H1 (cell line): ENCODE measurements around the gene ARRDC1. TPM values are rescaled to one million over a fixed set of nuclear protein-coding genes. Genes with fewer than 3 reads are reported as not detected.
"Not testable (repeated sequence)": the region's sequence is repeated elsewhere in the genome, so short reads cannot be mapped to it uniquely, and the experiment has no call there.

Experiments used
- CTCF ChIA-PET: fragments of 300-600 bp; sonication (Branson Sonifier 250); formaldehyde crosslinking; loops from one replicate; lab custom pipeline; 2021; ENCODE audit not compliant: partially characterized antibody; lab: Charles Lee
- POLR2A ChIA-PET: fragments of 300-600 bp; sonication (Branson Sonifier 250); formaldehyde crosslinking; loops from one replicate; lab custom pipeline; 2021; ENCODE audit warnings: inconsistent platforms; ENCODE audit not compliant: partially characterized antibody; lab: Charles Lee
- DNase-seq, 2 experiments: peaks; one replicate each; pipeline versions ENCODE4 v3.0.0 to v3.0.0-alpha.2; 2010 to 2022; ENCODE audit warnings: low spot score in 2 of 2, low read depth in 1 of 2, mixed read lengths in 1 of 2
- FAIRE-seq: peaks from 2 replicates; lab custom pipeline; 2011; peaks lifted over from hg19 to GRCh38; lab: Jason Lieb, UNC
- H2AFZ ChIP-seq: 2 replicates; pipeline ENCODE4 v1.8.1; 2012; ENCODE audit warnings: low read length, inconsistent platforms
- H2AK5ac ChIP-seq: 2 replicates; pipeline ENCODE4 v1.6.1; 2013; ENCODE audit warnings: low read depth, low read length
- H2BK120ac ChIP-seq: replicated peaks from 2 replicates; pipeline ENCODE3; 2013; ENCODE audit warnings: low read depth, low read length, inconsistent platforms
- H2BK12ac ChIP-seq: 2 replicates; pipeline ENCODE4 v1.6.1; 2013; ENCODE audit warnings: low read depth, low read length
- H2BK15ac ChIP-seq: 2 replicates; pipeline ENCODE4 v1.6.1; 2013; ENCODE audit warnings: low read length
- H2BK20ac ChIP-seq: 2 replicates; pipeline ENCODE4 v1.6.1; 2013; ENCODE audit warnings: low read length
- H2BK5ac ChIP-seq: 2 replicates; pipeline ENCODE4 v1.6.1; 2013; ENCODE audit warnings: low read depth, low read length
- H3K14ac ChIP-seq: 2 replicates; pipeline ENCODE4 v1.6.1; 2013; ENCODE audit warnings: inconsistent platforms; ENCODE audit not compliant: insufficient read length
- H3K18ac ChIP-seq: 2 replicates; pipeline ENCODE4 v1.6.1; 2013; ENCODE audit warnings: low read length; ENCODE audit errors: extremely low read depth
- H3K23ac ChIP-seq: 2 replicates; pipeline ENCODE4 v1.6.1; 2013; ENCODE audit warnings: inconsistent platforms; ENCODE audit not compliant: insufficient read length
- H3K23me2 ChIP-seq: 2 replicates; pipeline ENCODE4 v1.6.1; 2013; ENCODE audit warnings: low read depth, low read length
- H3K27ac ChIP-seq: 2 replicates; pipeline ENCODE4 v1.6.1; 2011; ENCODE audit warnings: low read depth, low read length, inconsistent platforms
- H3K27me3 ChIP-seq, 4 experiments: replicated peaks in 1 of 4; 1 replicate in 1 of 4; 2 replicates in 3 of 4; pipeline versions ENCODE4 v1.6.1 to v1.8.1; 2011 to 2013; ENCODE audit warnings: low read length in 3 of 4, mild to moderate bottlenecking in 3 of 4, inconsistent platforms in 2 of 4, mixed read lengths in 2 of 4, moderate library complexity in 1 of 4; ENCODE audit not compliant: control insufficient read depth in 3 of 4, insufficient read depth in 3 of 4; ENCODE audit errors: extremely low read depth in 1 of 4
- H3K36me3 ChIP-seq, 4 experiments: 2 replicates each; pipeline versions ENCODE4 v1.6.1 to v1.8.1; 2011 to 2013; ENCODE audit warnings: mild to moderate bottlenecking in 4 of 4, low read length in 3 of 4, moderate library complexity in 2 of 4, control low read depth in 1 of 4, inconsistent platforms in 1 of 4; ENCODE audit not compliant: insufficient read depth in 4 of 4, control insufficient read depth in 2 of 4
- H3K4ac ChIP-seq: replicated peaks from 2 replicates; pipeline ENCODE3; 2013; ENCODE audit warnings: low read length, low read depth, mixed read lengths, inconsistent platforms; ENCODE audit not compliant: insufficient read length
- H3K4me1 ChIP-seq, 4 experiments: replicated peaks in 1 of 4; 1 replicate in 1 of 4; 2 replicates in 3 of 4; pipeline versions ENCODE4 v1.6.1 to v1.8.1; 2011 to 2013; ENCODE audit warnings: low read length in 3 of 4, inconsistent platforms in 2 of 4, mixed read lengths in 1 of 4; ENCODE audit not compliant: insufficient read depth in 4 of 4, control insufficient read depth in 3 of 4
- H3K4me2 ChIP-seq, 2 experiments: 2 replicates each; pipeline versions ENCODE4 v1.6.1 to v1.8.1; 2011 to 2013; ENCODE audit warnings: low read depth in 2 of 2, low read length in 2 of 2, control low read depth in 1 of 2, inconsistent platforms in 1 of 2, mild to moderate bottlenecking in 1 of 2; ENCODE audit not compliant: insufficient read depth in 1 of 2
- H3K4me3 ChIP-seq, 4 experiments: fragments of 200-600, 300-600 bp in 1 of 4; sonication (generic), shearing (Covaris generic), sonication (Bioruptor Twin) in 1 of 4; 2 replicates each; pipeline versions ENCODE4 v1.5.1 to v1.8.1; 2011 to 2016; ENCODE audit warnings: low read length in 4 of 4, low read depth in 3 of 4, control low read depth in 2 of 4, inconsistent platforms in 2 of 4, mild to moderate bottlenecking in 2 of 4, mixed read lengths in 1 of 4, moderate library complexity in 1 of 4; ENCODE audit not compliant: insufficient read depth in 2 of 4; ENCODE audit errors: extremely low read depth in 1 of 4
- H3K56ac ChIP-seq: replicated peaks from 2 replicates; pipeline ENCODE3; 2013; ENCODE audit warnings: low read depth, mild to moderate bottlenecking, mixed read lengths, low read length, inconsistent platforms; ENCODE audit not compliant: insufficient read length
- H3K79me1 ChIP-seq: 2 replicates; pipeline ENCODE4 v1.6.1; 2013; ENCODE audit warnings: low read depth, low read length, control low read depth
- H3K79me2 ChIP-seq, 2 experiments: 2 replicates each; pipeline versions ENCODE4 v1.6.1 to v1.8.1; 2012 to 2013; ENCODE audit warnings: low read length in 2 of 2, mild to moderate bottlenecking in 2 of 2, inconsistent platforms in 1 of 2; ENCODE audit not compliant: insufficient read depth in 2 of 2, control insufficient read depth in 1 of 2
- H3K9ac ChIP-seq, 4 experiments: replicated peaks in 1 of 4; 1 replicate in 1 of 4; 2 replicates in 3 of 4; pipeline versions ENCODE4 v1.6.1 to v1.8.1; 2011 to 2013; ENCODE audit warnings: low read depth in 3 of 4, low read length in 3 of 4, control low read depth in 2 of 4, mild to moderate bottlenecking in 2 of 4, moderate library complexity in 2 of 4, inconsistent platforms in 1 of 4; ENCODE audit errors: extremely low read depth in 1 of 4
- H3K9me3 ChIP-seq, 2 experiments: 2 replicates each; pipeline versions ENCODE4 v1.6.1 to v1.8.1; 2012 to 2013; ENCODE audit warnings: mild to moderate bottlenecking in 2 of 2, moderate library complexity in 2 of 2, control low read depth in 1 of 2, inconsistent platforms in 1 of 2, low read depth in 1 of 2, low read length in 1 of 2, mixed read lengths in 1 of 2; ENCODE audit not compliant: insufficient read depth in 2 of 2
- H4K20me1 ChIP-seq, 2 experiments: replicated peaks in 1 of 2; 2 replicates each; pipeline versions ENCODE3 to v1.8.1; 2011 to 2013; ENCODE audit warnings: inconsistent platforms in 2 of 2, low read length in 2 of 2, mild to moderate bottlenecking in 1 of 2; ENCODE audit not compliant: insufficient read depth in 2 of 2, control insufficient read depth in 1 of 2
- H4K5ac ChIP-seq: 2 replicates; pipeline ENCODE4 v1.6.1; 2013; ENCODE audit warnings: low read length, low read depth, mixed read lengths, inconsistent platforms; ENCODE audit not compliant: insufficient read length
- H4K8ac ChIP-seq: 2 replicates; pipeline ENCODE4 v1.8.0; 2013; ENCODE audit warnings: mild to moderate bottlenecking, moderate library complexity, low read length, inconsistent platforms; ENCODE audit not compliant: insufficient read depth; ENCODE audit errors: extremely low read depth
- H4K91ac ChIP-seq: replicated peaks from 2 replicates; pipeline ENCODE3; 2013; ENCODE audit warnings: low read length, mixed read lengths, inconsistent platforms; ENCODE audit not compliant: insufficient read length
- WGBS, 2 experiments: shearing (Covaris generic) in 1 of 2; methylation state at CpG; one replicate each; pipeline versions ENCODE4 v1.1.6 to v1.1.7; 2013 to 2015; ENCODE audit warnings: low lambda C conversion rate in 2 of 2, mixed read lengths in 2 of 2, inconsistent platforms in 1 of 2, low coverage in 1 of 2, missing lambda C conversion rate in 1 of 2; ENCODE audit not compliant: insufficient replicate concordance in 2 of 2, insufficient coverage in 1 of 2, insufficient read length in 1 of 2; ENCODE audit errors: extremely low coverage in 1 of 2, missing lambda C conversion rate in 1 of 2; 5-methylcytosine and 5-hydroxymethylcytosine counted together
- polyA plus RNA-seq, 7 experiments: library from polyadenylated mRNA; depleted of rRNA in 3 of 7; stranded (reverse) in 5 of 7; unstranded in 2 of 7; fragments of >200 nt in 5 of 7; fragments of 200-250 nt in 2 of 7; gene quantifications; 1 replicate in 5 of 7; 2 replicates in 1 of 7; 4 replicates in 1 of 7; pipeline versions ENCODE4 v1.2.1 to v1.2.3, GENCODE V29; 2011 to 2013; ENCODE audit warnings: missing spikeins in 2 of 7, mixed read lengths in 2 of 7
- total RNA-seq: library from RNA; stranded (reverse); fragmentation: NEBNext Ultra II Directional; extraction: Animal tissue kit (Norgen Biotek cat#: 25700); gene quantifications from 2 replicates; pipeline ENCODE4 v1.2.1, GENCODE V29; 2021

The ARRDC1 gene
- total and polyA plus RNA-seq, 2 of the 8 experiments (the other 6 are each of a cell fraction or from before 2014, with no cell fraction given) = 22.0 to 58.4 TPM

DNA sequence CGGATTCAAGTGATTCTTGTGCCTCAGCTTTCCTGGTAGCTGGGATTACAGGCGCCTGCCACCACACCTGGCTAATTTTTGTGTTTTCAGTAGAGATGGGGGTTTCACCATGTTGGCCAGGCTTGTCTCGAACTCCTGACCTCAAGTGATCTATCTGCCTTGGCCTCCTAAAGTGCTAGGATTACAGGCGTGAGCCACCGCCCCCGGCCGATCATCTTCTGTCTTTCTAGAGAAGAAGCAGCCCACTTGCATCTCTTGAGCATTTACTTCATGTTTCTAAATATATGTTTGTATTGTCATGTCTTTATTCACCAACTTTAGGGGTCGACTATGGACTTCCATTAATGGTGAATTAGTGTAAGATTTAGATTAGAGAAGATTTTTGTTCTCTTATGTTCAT lies 16.7 kb downstream of the ARRDC1 start:
- not testable (repeated sequence) for H4K91ac ChIP-seq, H2BK15ac ChIP-seq, H3K23ac ChIP-seq, H3K9me3 ChIP-seq, H4K8ac ChIP-seq, H3K4me3 ChIP-seq, FAIRE-seq, H2BK5ac ChIP-seq, H3K56ac ChIP-seq, H2AFZ ChIP-seq, H3K4ac ChIP-seq, H3K14ac ChIP-seq, H3K27ac ChIP-seq, H2BK20ac ChIP-seq, H2AK5ac ChIP-seq, H2BK12ac ChIP-seq, H3K23me2 ChIP-seq, H4K5ac ChIP-seq, H2BK120ac ChIP-seq, H3K36me3 ChIP-seq, H3K27me3 ChIP-seq, DNase-seq, H3K4me2 ChIP-seq, H3K18ac ChIP-seq, H3K9ac ChIP-seq
- POLR2A ChIA-PET = interaction anchor here (0.7 to 2.0 kb wide), 5 partner anchors 14 to 51 kb away, joined by 3 to 7 read pairs (median 4); no protein-coding TSS in a partner anchor
- Histone ChIP-seq H3K79me1 (peaks cover 16% of the 10 kb centered on the region), H4K20me1 (peaks cover 4 to 23% of the 10 kb centered on the region in 2 experiments), H3K79me2 (peaks cover 60 to 90% of the 10 kb centered on the region in 2 experiments), H3K4me1 (peaks cover 0 to 16% (median 6%) of the 10 kb centered on the region in 4 experiments; a peak in 6 of 7 replicates)
- 89% methylated on average over 6 of the region's 8 CpGs; no CpG with 5 or more reads in 1 of the 2 experiments for WGBS, 2 experiments
- CTCF ChIA-PET = interaction anchor here (0.7 to 2.0 kb wide), 3 partner anchors 9 to 66 kb away, joined by 3 to 5 read pairs (median 3); no protein-coding TSS in a partner anchor
